ENCODE results near the gene MBTPS2. TPM values are rescaled to one million over a fixed set of nuclear protein-coding genes. Genes with fewer than 3 reads are reported as not detected.
"Not testable (repeated sequence)": the region's sequence is repeated elsewhere in the genome, so short reads cannot be mapped to it uniquely, and the experiment has no call there.

The MBTPS2 gene
- 9.8 and 12.6 TPM in 2 replicates for total RNA-seq
- polyA plus RNA-seq (2012), result 11.1 TPM

DNA sequence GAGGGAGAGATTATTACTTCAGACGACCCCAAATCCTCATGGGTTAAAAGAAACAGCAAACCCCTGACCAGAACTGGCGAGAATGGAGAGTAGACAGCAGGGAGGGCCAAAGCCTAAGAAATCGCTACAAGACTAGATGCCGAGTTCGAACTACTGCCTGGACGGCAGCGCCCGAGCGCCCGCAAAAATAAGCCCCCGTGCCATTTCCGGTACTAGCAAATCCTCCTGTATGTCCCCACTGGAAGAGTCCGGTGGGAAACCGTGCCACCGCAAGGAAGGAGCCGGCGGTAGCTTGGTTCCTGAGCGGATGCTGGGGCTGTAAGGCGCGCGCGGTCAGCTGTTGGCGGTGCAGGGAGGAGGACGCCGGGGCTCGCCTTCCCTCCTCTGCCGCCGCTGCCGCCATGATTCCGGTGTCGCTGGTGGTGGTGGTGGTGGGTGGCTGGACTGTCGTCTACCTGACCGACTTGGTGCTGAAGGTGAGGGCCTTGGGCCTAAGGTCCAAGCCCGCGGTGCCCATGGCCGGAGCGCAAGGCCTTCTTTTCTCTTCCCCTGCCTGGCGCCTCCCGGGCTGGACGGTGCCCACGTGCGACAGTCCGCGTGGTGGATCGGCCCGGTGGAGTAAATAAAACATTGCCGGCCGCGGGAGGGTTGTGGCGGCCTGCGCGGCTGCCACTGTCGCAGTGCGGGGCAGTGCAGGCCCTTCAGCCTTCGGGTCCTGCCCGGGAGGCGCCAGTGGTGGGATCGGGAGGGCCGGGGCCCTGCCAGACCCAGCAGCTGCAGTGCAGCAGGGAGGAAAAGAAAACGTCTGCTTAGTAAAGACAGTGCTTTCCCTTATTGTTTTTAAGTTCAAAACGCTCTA lies at the start of gene MBTPS2:
Gene MBTPS2 (plus strand): TSS at position 284 of the 859 bp plus-strand sequence. CDS start 118 bp downstream, at position 402.
- DNase-seq (ENCODE audit: low read depth), result peak; percentile 88

DNA sequence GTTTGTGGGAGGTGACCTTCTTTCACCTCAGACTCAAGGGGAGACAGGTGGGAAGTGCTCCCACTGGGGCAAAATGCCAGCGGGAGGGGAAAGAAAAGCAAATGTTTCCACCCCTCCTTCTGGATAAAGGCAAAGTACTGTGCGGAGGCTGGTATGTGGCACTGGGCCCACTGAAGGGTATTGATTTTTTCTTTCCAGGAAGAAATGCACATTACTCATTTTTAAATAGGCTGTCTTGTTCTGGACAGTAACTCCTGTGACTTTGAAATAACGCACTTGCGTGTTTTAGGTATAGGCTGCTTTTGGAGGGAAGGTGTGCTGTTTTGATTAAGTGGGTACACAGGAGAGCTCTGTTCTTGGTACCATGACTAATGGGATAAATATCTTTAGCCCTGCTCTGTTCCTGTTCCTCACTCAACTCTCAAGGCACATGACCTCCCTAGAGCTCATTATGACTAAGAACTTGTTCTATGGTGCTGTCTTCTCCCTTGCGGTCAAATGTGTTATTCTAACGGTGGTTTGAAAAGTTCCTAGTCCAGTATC lies 40.7 kb upstream of the MBTPS2 start:
- DNase-seq (ENCODE audit: low read depth), result peak; percentile 74

DNA sequence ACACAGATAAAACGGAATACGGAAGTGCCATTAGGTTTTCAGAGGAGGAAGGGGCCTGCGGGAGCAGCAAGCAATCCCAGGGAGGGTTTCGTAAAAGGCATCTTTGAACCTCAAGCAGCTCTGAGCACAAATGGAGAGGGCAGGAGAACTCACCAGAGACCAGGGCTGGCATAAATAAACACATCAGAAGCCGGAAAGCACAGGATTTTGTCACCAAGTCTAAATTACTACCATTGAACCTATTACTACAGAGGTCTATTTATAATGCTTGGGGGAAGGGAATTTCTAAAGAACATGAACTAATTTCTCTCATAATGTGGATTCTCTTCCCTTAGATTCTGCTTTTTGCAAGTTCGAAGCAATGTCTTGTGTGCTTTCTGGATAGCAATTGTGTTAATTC lies 39.6 kb upstream of the MBTPS2 start:
- no peak for DNase-seq (ENCODE audit: low read depth)

DNA sequence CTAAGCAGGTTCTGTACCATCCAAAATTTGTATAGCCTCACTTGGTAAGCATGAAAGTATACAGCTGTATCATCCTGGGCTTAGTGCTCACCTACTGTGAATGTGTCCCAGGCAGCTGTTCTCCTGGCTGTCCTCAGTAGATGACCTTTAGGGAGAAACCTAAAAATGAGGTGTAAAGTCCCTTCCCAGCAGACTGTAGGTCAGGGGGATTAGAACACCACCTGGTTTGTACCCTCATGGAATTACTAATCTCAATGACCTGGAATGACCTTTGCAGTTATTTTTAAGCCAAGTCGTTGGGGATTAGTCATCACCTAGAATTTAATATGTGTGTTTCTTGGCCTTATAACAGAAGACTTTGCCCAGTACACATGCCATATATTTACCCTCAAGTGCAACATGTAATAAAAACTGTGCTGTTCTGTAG lies 39.1 kb upstream of the MBTPS2 start:
- peak; percentile 55 for DNase-seq (ENCODE audit: low read depth)

DNA sequence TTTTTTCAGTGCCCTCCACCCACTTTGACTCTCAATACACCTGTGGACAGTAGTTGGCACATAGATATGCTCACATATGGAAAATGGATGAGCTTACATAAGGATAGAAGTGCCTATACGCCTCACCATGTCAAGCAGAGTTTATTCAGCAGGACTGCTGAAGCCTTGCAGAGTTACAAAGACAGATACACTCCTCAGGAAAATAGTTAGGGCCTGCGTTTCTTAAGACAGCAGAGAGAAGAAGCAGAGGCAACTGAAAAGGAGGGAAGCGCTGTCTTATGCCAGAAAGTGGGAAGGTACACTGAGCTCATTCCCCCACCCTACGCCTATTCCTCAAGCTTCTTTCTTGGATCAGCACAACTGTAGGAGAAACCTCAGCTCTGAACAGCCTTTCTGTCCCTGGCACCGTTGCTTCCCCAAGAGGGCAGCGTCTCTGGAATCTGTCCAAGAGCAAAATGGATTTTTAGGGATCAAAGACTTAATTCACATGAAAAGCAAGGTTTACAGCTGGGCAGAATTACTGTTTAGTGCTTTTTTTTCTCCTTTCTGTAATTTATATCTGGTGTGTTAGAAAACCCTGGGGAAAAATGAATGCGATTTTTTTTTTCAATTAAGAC lies 37.3 kb upstream of the MBTPS2 start:
- DNase-seq (ENCODE audit: low read depth), result no peak

DNA sequence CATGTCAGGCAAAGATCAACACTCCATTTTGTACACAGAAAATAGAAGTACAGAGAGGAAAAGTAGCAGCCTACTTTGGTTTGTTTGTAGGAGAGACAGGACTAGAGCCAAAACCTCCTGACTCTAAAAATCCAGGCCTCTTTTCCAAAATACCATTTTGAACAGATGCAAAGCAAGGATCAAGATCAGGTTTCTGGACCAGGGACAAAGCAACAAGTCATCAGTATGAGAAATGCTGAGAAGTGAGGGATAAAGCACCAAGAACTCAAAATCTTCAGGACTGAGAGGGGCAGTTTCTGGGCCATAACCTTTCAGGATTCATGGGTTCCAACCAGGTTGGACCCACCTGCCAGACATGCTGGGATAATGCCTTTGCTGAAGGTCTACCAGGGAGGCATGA lies 36.6 kb upstream of the MBTPS2 start:
- DNase-seq (ENCODE audit: low read depth), result peak; percentile 39

DNA sequence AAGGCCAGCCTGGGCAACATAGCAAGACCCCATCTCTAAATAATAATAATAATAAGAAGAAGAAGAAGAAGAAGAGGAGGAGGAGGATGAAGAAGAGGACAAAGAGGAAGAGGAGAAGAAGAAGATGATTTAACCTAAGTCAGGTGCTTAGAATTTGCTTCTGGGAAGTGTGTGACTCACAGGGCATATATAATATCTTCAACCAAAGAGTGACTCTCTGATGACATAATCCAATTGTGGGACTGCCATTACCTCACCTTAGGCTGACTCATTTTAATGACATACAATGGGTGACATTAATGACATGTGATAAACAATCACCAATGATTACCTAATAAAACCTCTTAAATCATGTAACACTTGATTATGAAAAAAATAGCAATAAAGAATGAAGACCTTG lies 32.7 kb upstream of the MBTPS2 start:
- no peak for DNase-seq (ENCODE audit: low read depth)

DNA sequence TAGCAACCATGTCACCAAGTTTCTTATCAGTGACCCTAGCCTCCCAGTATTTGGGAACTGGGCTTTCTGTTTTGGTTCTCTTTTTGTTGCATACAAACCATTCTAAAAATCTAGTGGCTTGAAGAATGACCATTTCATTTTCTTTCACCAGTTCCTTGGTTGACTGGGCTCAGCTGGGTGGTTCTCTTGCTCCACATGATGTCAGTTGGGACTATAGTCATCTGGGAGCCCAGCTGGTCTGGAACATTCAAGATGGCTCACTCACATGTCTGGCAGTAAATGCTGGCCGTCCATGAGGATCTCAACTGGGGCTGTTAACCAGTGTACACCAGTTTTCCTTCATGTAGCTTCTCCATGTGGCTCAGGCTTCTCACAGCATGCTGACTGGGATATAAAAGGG lies 27.6 kb upstream of the MBTPS2 start:
- no peak for DNase-seq (ENCODE audit: low read depth)

DNA sequence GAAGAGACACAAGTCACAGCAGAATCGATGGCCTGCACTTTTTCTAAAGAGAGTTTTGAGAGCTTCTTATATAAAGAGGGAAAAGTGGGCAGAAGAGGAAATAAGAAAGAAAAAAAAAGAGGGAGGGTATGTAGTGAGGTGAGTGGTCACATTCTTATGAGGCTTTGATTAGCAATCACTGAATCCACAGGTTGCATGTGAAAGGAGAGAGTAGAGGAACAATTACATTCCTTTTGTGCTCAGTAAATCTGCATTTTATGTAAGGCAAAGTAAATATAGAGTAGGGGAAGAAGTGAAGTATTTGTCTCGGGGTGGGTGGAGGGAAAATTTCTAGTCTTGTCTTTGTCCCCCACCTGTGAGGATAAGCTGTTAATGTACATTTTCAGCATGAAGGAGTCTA lies 26.8 kb upstream of the MBTPS2 start:
- DNase-seq (ENCODE audit: low read depth), result no peak

DNA sequence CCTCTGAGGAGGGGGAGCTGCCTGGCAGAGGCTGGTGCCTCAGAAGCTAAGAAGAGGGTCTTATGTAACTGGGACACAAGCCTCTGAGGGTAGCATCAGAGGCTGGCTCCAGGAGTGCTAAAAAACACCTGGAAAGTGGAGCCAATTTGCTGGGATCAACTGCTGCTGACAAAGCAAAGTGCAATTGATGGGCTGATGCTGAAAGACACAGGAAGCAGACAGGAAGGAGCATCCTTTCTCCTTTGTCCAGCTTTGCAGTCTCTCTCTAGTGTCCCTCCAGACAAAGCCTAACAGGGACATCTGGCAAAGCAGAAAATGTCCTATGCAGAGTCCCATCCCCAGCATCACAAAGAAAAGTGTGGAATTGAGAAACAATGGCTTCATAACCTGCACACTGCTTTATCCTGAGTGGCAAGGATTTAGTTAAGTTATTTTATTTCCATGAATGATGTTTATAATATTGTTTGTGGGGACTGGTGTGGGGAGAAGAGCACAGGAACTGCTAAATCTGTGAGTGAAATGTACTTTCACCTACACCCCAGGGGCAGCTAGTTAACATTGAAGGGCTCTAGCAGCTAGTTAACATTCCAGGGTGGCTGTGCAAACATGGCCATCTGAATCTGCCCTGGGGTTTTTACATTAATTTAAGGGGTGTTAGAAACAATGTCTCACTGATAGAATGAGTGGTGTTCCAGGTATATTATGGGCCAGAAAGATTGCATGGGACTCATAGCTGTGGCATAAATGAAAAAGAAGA lies 25.6 kb upstream of the MBTPS2 start:
- no peak for DNase-seq (ENCODE audit: low read depth)

DNA sequence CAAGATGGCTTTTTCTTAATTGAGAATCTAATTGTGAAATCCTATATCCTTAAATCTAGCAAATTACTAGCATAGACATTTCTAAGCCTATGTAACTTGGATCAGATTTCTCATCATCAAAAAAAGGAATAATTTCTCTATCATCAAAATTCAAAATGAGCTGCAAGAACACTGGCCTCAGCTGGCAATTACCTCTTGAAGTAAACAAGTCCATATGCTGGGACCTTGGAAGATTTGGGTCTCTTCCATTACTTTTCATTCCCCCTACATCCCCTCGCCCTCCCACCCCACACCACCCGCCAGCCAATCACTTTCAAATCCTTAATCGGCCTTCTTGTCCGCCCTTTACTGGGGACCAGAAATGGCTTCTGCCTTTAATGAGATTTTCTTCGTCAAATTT lies 23.3 kb upstream of the MBTPS2 start:
- no peak for DNase-seq (ENCODE audit: low read depth)

DNA sequence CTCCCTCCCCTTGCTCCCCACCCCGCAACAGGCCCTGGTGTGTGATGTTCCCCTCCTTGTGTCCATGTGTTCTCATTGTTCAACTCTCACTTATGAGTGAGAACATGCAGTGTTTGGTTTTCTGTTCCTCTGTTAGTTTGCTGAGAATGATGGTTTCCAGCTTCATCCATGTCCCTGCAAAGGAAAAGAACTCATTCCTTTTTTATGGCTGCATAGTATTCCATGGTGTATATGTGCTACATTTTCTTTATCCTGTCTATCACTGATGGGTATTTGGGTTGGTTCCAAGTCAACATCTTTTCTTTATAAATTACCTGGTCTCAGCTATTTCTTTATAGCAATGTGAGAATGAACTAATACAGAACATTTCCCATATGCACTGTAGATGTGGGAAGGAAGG lies 19.2 kb upstream of the MBTPS2 start:
- DNase-seq (ENCODE audit: low read depth), result not testable (repeated sequence)

DNA sequence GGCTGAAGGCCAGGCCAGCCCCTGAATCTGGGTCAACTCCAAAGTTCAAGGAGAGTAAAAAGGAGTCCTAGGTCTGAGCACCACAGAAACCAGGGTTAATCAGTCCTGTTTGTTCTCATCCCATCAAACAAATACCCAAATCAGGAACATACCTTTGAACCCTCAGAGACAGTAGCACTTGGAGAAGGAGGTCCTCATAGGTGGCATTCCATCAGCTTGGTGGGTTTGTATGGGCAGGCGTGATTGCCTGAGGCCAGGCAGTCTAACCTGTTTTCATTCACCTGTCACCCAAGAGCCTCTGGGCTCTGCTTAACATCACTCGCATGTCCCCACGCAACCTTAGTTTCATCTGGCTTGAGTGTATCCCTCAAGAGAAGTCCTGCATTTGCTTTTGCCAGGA lies 17.5 kb upstream of the MBTPS2 start:
- no peak for DNase-seq (ENCODE audit: low read depth)

DNA sequence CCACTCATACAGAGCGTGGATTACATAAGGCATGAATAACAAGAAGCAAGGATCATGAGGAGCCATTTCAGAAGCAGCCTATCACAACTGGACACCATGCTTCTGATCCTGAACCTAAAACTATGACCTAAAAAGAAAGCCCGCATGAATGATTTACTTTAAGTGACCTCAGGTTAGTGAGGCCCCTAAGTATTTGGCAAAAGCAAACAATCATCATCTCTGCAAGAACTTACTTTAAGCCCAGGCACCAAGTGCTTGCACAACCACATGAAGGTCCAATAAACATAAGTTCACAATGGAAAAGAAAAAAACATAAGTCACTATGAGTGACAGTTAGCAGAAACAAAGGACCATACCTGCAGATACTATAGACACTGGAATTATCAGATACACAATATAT lies 7.9 kb upstream of the MBTPS2 start:
- DNase-seq (ENCODE audit: low read depth), result no peak

DNA sequence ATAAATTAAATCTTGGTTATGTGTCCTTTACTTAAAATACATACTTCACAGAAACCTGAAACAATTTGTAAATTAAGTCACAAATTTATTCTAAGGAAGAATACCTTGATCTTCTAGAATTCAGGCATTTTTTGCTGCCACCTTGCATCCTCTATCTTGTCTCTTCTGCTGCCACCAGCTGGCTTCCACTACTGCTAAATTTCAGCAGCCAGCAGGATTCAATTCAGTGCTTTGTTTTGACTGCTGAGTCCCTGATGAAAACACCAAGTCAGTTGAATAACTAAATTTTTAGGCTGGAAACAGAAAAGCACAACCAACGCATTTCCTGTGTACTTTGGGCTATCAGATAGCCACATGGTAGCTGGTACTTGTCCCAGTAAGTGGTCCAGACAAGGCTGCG lies 2.4 kb upstream of the MBTPS2 start:
- DNase-seq (ENCODE audit: low read depth), result no peak

DNA sequence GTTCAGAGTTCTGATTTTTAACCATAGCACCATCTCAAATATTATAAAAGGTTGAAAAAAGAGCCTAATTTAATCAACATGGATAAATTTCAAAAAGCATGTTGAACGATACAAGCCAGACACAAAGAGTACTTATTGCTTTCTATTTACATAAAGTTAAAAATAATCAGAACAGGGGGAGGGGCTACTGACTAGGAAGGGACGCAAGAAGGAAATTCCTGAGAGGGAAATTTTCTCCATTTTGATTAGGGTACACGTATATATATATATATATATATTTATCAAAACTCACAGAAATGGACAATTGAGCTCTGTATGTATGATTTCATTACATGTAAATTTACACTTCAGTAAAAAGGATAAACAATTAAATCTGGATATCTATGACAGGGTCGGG lies 482 bp upstream of the MBTPS2 start:
- no peak for DNase-seq (ENCODE audit: low read depth)

DNA sequence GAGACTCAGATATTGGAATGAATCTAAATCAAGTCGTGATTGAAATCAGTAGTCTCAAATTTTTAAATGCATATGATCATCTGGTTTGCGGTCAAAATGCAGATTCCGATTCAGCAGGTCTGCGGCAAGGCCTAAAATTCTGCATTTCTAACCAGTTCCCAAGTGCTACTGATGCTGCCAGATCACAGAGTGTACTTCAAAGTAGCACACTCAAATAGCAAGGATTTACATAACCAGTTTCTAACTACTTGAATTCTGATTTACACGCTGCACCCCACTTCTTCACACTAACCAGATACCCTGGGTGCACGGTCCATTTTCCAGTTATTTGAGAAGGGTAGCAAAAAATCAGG lies 752 bp downstream of the MBTPS2 start:
- DNase-seq (ENCODE audit: low read depth), result no peak

DNA sequence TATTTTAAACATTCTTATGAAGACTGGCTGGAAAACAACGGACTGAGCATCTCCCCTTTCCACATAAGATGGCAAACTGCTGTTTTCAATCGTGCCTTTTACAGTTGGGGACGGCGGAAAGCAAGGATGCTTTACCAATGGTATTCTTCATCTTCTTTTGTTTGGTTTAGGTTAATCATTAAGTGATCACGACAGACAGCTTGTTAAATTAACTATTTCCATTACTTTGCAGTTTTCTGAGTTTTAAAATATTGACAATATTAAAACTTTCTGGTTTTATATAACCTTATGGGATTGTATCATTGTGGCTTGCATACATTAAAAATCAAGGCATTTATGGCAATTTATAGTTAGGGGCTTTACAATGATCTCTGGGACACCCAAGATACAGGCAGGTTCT lies 3.8 kb downstream of the MBTPS2 start:
- peak; percentile 5 for DNase-seq (ENCODE audit: low read depth)

DNA sequence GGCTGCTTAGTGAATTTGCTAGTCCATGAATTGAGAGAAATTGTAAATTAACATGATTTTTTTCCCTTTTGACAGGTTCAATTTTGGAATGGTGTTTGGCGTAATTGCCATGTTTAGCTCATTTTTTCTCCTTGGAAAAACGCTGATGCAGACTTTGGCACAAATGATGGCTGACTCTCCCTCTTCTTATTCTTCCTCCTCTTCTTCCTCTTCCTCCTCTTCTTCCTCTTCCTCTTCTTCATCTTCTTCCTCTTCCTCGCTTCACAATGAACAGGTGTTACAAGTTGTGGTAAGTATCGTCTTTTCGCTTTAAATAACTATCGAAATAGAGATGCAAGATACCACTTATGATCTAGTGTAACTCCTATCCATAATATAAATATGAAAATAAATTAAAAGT lies 5.7 kb downstream of the MBTPS2 start:
- no peak for DNase-seq (ENCODE audit: low read depth)

DNA sequence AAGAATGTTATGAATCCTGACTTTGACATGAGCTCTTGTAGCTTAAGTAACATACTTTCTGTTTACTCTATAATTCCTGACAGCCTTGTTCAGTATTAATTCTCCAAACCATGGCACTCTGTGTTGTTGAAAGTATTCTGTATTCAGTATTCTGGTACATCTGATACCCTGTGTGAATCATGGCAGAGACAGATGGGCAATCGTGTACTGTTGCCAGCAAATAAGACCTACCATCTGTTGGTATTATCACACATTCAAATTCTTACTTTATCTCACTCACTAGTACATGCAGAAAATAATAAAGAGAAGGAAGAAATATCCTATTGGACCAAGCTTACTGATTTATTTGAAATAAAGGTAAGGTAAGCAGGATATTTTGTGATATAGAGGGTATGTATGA lies 7.9 kb downstream of the MBTPS2 start:
- DNase-seq (ENCODE audit: low read depth), result peak; percentile 74

DNA sequence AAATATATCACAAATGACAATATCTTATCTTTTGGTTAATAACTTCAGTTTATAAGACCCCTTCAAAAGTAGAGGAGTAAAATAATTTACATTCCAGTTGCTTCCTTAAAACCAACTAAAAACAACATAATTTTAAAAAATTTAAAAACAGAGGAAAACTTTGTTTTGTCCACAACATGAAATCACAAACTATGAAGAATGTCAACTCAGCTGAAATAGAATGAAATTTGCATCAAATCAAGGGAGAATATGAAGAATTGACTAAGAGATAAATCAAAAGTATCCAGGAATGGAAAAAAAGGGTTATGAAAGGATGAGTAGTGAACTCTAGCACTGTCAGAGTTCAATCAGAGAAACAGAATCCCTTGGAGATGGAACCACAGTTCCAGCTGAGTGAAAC lies 14.2 kb downstream of the MBTPS2 start:
- DNase-seq (ENCODE audit: low read depth), result no peak

DNA sequence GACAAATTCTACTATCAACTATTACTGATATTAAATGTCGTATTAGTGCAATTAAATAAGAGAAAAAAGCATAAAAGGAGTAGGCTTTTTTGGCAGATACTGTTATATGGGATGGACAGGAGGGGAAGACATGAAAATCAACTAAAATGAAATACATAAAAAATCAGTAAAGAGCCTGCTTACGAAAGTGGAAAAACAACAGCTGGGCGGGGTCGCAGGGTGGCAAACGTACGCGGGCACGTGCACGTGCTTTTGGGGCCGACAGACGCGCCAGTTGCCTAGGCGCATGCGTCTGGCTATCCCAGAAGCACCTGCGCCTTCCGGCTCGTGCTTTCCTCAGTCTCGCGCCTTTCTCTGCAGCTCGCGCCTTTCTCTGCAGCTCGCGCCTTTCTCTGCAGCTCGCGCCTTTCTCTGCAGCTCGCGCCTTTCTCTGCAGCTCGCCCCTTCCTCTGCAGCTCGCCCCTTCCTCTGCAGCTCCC lies 16.6 kb downstream of the MBTPS2 start, which contains the start of gene YY2:
Gene YY2 (plus strand): TSS at position 51 of the 479 bp plus-strand sequence. CDS start 498 bp downstream, outside the sequence.
- no peak for DNase-seq (ENCODE audit: low read depth)

All from myocyte (in vitro differentiated cells).